Erythroblast (primary cell): ENCODE results near the gene TCF4.

ENCODE experiments used
- DNase-seq, 2 experiments: peaks; one replicate each; lab custom pipeline; 2025; lab: John Stamatoyannopoulos, UW
- GATA1 ChIP-seq: IDR thresholded peaks from 2 replicates; pipeline ENCODE4 v1.6.1; 2011; ENCODE audit warnings: low read depth, mild to moderate bottlenecking, control low read depth, low read length, moderate library complexity
- POLR2A ChIP-seq: IDR thresholded peaks from 2 replicates; pipeline ENCODE4 v1.6.1; 2011; ENCODE audit warnings: mild to moderate bottlenecking, low read length

The TCF4 gene

DNA sequence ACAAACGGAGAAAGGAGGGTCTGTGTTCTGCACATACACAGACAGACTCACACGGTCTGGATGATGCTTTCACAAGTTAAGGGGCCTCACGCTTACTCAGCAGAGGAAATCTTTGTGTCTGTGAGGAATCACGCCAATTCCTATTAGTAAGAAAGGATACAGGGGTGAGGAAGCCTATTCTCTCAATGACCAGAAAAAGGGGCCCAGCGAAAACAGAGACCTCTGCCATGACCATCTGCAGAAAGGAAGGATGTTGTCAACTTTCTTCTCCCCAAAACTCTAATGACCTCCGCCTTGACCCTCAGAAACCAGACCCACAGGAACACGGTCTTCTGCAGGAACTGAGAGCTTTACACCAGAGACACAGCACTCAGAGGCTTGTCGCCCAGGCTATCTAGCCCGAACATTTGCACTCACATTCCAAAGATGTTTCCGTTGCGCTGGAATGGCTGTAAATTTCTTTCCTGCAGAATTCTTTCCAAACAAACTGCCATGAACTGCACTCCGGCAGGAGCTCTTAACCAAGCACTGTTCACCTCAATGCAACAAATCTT lies 186.3 kb downstream of the TCF4 start:
- no peak for TF ChIP-seq GATA1
- no peak for DNase-seq

DNA sequence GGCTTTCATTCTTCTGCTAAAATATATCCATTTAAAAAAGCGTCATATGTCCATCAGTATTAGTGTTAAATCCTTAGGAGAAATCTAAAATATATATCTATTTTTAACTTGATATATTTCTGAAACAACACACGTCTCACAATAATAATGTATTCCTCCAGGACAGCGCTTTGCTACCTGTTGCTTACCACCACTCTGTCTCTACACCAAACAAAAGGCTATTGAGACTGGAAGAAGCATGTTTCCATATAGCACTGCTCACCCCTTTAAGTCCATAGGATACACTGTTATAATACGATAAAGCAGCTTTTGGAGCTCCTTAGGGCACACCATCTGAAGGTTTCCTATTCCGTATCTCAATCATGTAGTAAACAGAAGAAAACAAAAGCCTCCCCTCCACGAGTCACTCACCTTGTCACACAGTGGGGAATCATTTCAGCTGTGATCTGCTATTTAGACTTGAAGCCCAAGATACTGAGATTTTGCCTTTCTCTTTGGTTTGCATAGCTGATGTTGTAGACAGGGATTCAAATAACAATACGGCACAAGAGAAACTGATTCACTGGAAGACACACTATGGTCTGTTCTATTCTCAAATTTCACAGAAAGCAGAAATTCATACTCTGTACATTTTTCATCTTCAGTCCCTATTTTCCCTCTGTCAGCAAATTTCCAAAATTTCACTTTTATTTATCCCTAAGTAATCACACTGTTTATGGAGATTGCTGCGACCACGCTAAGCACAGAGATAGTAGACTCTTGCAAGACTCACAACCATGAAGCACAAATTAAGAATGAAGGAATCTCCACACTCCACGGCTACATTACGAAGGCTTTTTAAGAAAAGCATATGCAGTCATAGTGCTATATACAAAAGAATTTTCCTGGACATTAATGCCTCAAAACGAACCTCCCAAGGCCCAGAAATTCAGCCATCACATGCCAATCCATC lies 187.1 kb downstream of the TCF4 start:
- no peak for TF ChIP-seq GATA1
- TF ChIP-seq POLR2A: no peak
- DNase-seq: no peak

DNA sequence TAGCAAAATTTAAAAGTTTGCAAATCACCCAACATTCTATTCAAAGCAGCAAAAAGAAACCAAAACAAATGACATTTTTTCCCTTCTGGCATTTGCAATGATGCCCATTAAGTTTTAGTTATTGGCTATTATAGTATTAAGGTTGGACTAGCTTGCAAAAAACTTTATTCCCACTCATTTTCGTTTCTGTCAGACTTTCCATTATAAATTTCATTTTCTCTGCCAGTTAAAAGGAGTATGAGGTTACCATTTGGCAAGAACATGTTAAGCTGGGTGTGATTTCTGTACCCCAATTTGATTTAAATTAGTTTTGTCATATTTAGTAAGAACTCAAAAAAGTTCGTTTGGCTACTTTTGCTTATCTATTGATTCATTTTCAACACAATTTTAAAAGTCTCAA lies 187.9 kb downstream of the TCF4 start:
- no peak for TF ChIP-seq GATA1
- no peak for TF ChIP-seq POLR2A

DNA sequence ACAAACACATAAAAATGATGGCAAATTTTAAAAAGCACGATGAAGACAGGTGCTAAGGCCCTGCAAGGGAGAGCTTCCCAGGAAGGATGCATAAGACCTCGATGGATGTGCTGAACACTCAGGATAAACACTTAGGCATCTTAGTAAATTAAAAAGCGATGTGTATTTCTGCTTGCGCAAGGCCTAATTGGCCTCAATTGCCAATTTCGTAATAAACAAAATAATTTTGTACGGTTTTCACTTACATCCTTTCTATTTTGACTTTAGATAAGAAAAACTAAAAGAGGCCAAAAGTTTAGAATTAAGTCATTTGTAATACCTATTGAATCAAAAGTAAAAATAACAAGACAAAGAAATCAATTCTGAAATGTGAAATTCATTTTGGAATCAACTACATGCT lies 189.1 kb downstream of the TCF4 start:
- DNase-seq: no peak
- TF ChIP-seq GATA1: no peak
- no peak for TF ChIP-seq POLR2A

More for the DNA sequence above, 187.9 kb downstream of the TCF4 start:
- no peak for DNase-seq

DNA sequence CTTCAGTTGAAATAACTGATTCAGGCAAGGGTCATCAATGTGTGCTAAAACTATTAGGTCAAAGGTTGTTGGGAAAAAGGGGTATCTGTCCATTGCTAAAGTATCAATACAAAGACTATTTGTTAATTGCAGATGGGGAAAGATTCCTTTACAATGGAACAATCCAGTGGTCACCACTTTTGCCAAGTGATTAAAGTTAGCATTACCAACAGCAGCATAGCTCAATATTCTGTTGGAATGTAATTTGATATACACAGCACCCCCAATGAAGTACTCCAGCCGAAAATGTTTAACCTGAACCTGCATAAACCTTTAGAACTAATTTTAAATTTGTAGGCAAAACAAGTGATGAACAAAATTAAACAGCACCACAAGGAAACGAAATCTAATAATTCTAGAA lies 191.0 kb downstream of the TCF4 start:
- no peak for DNase-seq
- TF ChIP-seq GATA1 (no peak), POLR2A (no peak)

DNA sequence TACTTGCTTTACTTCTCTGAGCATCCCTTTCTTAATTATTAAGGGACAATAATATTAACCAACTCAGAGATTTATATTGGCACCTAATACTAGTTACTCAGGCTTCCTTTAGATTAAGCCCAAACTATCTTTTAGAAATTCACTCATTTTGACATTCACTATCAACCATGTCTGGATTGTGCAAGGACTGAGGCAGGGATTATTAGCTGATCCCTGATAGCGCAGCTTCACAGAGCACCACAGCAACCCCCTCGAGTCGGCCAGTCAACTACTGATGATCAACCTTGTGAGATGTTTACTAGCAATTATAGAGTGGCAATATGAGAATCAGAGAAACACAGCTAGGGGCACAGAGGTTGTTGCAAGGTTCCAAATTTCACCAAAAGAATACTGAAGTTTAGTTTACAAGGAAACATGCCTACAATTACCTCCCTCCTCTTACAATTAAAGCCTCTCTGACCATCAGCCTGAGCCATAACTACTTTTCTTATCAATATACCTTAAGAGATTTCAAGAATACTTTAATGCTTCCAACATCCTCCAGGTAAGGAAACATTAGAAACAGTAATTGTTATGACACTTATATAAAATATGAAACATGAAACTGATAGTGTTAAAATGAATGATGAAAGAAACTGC lies 191.6 kb downstream of the TCF4 start:
- no peak for DNase-seq
- TF ChIP-seq POLR2A: no peak
- no peak for TF ChIP-seq GATA1

DNA sequence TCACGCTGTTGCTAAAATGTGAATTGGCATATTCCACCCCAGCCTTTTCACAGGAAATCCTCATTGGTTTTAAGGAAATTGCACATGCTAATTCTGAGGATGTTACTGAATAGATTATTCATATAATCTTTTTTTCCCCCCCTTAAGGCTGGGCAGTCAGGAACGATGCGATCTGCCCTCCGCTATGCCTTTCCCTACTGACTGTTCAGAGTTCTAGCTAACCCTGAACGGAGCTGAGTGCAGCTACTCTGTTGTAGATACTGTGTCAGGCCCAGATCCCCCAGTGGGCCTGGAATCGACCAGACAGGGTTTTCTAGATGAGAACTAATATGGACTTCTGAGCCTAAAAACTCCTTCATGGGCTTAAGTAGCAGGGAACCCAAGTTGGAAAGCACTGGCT lies 192.2 kb downstream of the TCF4 start:
- TF ChIP-seq POLR2A (no peak), GATA1 (no peak)

DNA sequence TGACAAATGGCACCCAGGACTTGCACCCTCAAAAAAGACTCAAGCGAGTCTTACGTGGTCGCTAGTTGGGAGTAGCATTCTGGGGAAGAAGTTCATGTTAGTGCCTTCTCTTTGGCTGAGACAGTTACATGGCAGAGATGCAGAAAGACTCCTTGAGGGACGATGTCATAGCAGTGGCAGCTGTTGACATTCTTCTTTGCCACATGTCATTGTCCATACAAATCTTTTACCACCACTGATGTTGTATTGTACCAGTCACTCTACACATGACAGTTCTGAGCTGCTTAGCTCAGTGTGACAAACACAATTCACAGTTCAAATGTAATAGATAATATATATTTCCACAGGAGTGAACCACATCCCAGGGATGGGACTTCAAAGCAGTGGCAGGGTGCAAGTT lies 197.1 kb downstream of the TCF4 start:
- TF ChIP-seq GATA1: no peak
- no peak for TF ChIP-seq POLR2A
- peak; percentile 11 to 16 for DNase-seq

More for the DNA sequence above, 192.2 kb downstream of the TCF4 start:
- DNase-seq: no peak

DNA sequence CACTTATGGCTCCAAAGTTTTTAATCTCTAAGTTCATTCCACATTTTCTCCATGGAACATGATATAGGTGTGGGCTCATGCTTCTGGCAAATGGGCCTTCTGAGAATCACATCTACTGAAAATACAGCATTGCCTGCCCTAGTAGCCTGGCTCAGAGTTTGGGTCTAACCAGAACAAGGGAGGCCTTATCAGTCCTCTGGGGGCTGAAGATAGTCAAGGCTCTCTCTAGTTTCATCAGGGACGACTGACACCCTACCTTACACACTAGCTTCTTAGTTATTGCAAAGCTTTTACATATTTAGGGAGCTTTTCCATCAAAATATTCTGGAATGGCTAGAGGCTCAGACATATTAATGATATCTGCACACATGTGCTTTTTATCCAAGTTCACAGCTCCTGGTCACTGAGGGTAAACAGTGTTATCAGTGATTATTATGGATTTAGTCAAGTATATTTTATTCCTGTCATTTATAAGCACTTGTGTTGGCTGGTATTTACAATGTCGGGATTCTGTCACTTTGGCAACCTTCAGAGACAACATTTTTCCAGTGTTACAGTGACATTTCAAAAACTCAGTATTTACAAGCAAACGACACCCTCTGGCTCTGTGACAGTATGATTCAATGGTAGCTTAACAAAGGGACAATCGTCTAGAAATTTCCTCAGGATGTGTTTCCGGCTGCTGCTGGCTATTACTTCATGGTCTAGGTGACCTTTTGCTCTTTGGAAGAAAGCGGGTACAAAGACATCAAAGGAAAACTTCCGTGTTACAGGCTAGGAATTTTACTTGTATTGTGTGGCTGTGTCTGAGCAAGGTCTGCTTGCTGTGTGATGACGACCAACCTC lies 200.6 kb downstream of the TCF4 start:
- TF ChIP-seq POLR2A (no peak), GATA1 (no peak)
- DNase-seq: peak; percentile 60 to 81

DNA sequence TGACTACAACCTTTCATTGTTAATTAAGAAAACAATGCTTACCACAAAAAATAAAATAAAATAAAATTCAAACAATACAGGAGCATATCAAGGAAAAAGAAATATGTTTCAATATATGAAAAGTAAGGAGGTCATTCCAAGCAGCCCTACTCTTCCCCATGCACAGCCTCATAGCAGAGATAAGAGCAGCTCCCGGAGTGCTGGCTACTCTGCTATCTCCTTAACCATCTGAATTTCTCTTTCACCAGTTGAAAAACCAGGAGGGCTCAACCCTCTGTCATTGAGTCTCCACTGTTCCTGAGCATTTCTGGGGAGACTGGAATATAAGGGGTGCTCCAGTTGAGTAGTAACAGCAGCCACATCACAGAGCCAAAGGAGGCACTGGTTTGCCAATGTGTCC lies 201.4 kb downstream of the TCF4 start:
- no peak for TF ChIP-seq POLR2A
- no peak for TF ChIP-seq GATA1
- DNase-seq: peak; percentile 38 to 70

DNA sequence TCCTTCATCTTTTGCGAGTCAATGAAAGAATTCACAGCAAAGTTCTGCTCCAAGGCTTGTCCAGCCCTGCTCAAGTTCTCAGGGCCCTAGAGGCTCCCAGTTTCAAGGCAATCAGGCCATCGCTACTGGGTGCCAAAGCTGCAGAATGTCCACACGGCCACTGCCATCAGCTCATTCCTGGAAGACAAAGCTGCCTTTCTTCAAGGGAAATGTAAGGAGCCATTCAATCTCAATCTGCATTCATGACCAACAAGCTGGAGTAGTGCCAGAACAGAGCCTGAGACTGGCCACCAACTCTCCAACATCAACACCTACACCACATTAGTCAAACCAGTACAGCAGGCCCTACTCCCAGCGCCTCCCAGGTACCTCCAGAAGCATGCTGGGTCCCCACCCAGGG lies 202.2 kb downstream of the TCF4 start:
- DNase-seq: peak in 1 of 2 experiments; percentile 21
- TF ChIP-seq POLR2A (no peak), GATA1 (no peak)

DNA sequence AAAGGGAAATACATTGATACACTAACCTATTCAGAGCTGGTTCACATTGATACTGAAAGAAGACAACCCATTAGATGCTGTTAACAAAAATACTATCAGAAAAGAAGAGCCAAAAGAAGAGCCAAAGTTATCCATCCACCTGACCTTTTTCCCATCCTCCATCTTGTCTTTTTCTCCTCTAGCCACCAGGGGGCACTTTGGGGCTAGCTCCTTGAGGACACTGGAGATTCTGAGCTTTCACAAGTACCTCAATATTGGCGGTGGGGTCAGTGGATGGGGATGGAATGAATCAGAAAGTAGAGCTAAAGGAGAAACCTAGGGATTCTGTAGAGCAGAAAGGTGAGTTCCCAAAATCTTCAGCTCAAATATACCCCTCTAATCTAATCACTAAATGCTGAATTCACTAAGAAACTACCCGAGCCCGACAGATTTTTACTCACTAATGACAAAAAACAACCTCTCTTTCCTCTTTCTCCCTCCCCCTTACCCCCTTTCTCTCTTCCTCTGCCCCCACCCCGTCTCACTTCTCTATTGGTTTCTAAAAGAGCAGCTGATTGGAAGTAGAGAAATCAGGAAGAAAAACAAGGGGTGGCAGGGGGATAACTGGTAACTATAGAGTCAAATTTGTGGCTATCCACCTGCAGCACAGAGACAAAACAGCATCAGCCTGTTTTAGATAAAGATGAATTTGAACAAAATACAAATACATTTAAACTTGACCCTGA lies 203.3 kb downstream of the TCF4 start:
- no peak for TF ChIP-seq GATA1
- no peak for TF ChIP-seq POLR2A
- DNase-seq: peak; percentile 70 to 74

DNA sequence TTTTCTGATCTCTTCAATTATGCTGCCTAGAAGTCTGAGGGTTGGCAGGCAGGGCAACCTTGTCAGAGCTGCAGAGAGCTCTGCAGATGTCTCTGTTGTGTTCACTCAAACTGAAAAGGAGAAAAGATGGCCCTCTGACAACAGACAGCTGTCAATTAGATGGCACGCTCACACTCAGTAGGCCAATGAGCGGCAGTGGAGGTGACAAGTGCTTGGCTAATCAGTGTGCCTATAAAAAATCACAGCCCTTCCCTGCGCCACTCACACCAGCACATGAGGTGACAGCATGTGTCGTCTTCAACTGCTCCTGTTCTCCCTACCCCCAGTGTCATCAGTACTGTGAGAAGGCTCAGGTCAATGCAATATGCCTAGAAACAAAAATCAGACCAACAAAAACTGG lies 203.9 kb downstream of the TCF4 start:
- no peak for TF ChIP-seq GATA1
- TF ChIP-seq POLR2A: no peak
- no peak for DNase-seq
